ENCODE data around the gene MAPKAPK2.

MAPKAPK2 gene

DNA sequence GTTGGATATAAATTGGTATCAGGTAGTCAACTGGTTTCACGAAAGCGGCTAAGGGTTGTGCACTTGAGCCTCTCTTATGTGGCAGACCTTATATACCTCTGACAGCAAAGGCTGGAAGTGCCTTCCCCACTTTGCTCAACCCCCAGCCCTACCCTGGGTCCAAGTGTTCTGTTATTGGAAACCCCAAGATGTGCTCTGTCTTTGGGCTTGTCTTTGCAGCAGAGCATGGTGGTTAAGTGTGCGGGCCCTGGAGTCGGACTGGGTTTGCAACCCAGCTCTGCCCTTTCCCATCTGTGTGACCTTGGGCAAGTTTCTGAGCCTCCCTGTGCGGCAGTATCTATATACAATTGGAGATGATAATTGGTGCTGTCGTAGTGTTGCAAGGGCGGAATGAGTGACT, 98.8 kb downstream of the MAPKAPK2 start:
- no peak for DNase-seq

Data from islet precursor cell (in vitro differentiated cells).